HG03442 (cell line): Measurements from ENCODE around the gene PPP1R9B.

Source experiments
- ATAC-seq: cut with Tn5 transposase; IDR thresholded peaks from one replicate; pipeline ENCODE4 v1.9.1; 2021; ENCODE audit warnings: mild to moderate bottlenecking, moderate library complexity; ENCODE audit not compliant: unreplicated experiment

The PPP1R9B gene

GRCh38 chr17:50150354-50151040 is at the start of gene PPP1R9B:
TSS of gene PPP1R9B (minus strand) at chr17:50150677. CDS start at chr17:50150513, 164 bp downstream.
- no peak for ATAC-seq

DNA sequence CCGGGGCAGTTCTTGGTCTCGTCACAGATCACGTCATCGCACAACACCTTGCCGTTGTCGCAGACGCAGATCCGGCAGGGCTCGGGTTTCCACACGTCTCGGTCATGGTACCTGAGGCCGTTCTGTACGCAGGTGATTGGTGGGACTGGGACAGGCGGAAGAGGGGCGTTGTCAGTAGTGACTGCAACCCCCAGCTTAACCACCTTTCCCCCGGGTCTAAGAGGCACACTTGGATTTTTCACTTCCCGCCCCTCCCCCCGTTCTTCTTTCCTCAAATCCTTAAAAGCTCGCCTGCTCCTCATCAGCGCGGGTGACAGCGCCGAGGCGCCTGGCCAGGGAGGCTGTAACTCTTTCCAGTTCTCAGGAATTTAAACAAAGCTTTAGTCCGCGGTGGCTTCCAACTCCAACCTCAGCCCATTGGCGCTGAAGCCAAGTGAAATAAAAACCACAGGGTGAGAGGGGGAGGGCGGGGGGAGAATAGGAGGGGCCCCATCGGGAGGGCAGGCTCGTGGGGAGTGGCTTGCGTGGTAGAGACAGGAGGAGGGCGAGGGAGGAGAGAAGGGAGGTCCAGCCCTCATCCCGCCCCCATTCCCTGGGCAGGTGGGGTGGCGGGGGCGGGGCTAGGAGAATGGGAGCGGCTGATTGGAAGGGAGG is 49.5 kb upstream of the PPP1R9B start:
- peak; percentile 26 for ATAC-seq

- no peak for ATAC-seq
Measured at GRCh38 chr17:50199211-50199802, 48.8 kb upstream of the PPP1R9B start.

DNA sequence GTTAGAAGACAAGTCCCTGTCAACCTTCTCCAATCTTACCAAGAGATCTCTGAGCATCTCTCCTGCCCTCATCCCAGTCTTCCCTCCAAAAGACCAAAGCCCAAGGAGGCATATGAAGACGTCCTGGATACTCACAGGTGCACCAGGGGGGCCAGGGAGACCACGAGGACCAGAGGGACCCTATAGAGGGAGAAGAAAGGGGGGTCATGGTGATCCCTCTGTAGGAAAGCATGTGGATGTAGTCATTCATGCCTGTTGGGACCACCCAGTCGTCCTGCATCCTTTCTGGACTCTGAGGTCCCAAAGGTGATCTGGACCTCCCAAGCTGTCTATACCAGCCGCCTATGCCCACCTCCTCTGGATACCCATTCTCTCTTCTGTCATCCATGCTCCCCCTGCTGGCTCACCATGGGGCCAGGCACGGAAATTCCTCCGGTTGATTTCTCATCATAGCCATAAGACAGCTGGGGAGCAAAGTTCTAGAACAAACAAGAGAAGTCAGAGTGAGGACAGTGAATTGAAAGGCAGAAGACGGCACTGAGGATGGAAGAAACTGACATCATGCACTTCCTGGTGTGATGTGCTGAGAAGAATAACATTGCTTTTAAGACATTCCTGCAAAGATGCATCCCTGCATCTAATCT is 47.7 kb upstream of the PPP1R9B start:
- no peak for ATAC-seq

GRCh38 chr17:50196826-50197225 is 46.3 kb upstream of the PPP1R9B start:
- no peak for ATAC-seq

DNA sequence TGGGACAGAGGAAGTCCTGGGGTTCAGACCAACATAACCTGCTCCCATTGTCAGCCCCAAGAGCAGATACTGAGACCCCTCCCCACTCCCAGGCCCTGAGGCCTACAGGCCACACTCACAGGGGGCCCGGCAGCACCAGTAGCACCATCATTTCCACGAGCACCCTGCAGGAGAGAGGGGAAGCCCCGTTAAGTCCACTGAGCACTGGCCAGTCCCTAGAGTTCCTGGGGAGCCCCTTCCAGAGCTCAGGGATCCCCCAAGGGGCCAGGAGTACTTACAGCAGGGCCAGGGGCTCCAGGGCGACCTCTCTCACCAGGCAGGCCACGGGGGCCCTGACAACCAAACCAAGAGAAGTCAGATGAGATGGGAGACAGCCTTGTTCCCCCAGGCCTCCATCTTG is 45.6 kb upstream of the PPP1R9B start:
- no peak for ATAC-seq

DNA sequence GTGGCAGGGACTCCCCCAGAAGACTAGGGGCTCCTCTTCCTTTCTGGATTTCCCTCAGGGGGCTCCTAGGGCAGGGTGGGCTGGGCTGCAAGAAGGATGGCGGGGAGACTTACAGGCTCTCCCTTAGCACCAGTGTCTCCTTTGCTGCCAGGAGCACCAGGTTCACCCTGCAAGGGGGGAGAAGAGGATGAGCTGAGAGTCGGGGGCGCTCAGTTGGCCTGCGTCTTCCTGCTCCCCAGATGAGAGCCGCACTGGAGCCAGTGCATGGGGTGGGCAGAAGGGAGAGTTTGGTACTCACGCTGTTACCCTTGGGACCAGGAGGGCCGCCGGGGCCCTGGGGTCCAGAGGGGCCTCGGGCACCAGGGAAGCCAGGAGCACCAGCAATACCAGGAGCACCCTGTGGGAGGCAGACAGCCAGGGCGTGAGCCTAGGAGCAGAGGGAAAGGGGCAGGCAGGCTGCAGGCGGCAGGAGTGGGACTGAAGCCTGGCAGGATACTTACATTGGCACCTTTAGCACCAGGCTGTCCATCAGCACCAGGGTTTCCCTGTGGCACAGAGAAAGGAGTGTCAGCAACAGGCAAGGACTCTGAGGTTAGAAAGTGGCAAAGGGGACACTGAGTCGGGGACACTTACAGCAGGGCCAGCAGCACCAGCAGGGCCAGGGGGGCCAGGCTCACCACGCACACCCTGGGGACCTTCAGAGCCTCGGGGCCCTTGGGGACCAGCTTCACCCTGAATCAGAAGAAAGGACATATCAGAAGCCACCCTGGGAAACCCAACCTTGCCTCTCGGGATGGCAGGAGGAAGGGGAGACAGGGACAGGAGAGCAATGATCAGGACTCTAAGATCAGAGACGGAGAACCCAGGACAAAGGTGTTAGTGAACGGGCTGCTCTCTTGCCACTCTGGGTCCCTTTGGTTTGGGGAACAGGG is 44.7 kb upstream of the PPP1R9B start:
- no peak for ATAC-seq

DNA sequence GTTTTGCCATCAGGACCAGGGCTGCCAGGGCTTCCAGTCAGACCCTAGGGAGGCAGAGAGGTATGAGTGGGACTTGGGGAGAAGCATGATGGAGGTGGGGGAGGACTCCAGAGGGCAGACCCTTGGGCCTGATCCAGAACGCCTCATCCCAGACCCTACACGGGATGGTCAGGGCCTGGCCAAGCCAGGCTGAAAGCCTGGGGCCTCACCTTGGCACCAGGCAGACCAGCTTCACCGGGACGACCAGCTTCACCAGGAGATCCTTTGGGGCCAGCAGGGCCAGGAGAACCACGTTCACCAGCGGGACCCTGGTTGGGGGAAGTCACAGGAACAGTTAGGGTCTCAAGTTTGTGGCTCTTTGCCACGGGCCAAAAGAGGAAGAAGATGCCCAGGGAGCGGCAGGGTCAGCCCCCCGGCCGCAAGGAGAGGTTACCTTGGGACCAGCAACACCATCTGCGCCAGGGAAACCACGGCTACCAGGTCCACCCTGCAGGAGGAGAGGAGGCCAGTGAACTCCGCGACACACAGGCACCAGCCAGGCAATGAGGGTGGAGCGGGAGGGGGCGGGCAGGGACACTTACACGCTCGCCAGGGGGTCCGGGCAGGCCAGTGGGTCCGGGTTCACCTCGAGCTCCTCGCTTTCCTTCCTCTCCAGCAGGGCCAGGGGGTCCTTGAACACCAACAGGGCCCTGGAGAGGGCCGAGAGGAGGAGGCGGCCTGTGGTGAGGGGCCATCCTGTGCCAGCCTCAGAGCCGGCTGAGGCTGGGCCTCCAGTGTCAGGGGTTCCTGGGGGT is 43.9 kb upstream of the PPP1R9B start:
- no peak for ATAC-seq

DNA sequence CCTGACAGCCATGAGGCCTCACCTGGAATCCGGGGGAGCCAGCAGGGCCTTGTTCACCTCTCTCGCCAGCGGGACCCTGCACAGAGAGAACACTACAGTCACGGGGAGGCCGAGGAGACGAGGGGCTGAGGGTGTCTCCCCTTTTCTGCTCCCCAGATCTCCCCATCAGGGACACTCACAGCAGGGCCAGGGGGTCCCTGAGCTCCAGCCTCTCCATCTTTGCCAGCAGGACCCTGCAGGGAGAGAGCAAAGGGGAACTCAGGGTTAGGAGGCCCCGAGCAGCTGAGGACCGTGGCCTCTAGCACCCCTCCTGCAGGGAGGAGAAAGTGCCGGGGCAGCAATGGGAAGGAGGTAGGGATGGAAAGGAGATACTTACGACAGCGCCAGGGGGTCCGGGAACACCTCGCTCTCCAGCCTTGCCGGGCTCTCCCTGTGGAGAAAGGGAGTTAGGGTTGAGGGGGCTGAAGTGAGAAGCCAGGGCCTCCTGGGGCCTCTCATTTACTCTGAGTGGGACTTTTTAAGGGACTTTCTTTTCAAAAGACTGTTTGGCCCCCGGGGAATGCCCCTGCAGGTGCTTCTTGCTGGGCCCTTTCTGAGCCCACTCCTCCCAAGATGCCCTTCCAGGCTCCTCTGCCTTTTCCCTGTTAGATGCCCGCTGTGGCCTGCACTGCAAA is 42.3 kb upstream of the PPP1R9B start:
- no peak for ATAC-seq

DNA sequence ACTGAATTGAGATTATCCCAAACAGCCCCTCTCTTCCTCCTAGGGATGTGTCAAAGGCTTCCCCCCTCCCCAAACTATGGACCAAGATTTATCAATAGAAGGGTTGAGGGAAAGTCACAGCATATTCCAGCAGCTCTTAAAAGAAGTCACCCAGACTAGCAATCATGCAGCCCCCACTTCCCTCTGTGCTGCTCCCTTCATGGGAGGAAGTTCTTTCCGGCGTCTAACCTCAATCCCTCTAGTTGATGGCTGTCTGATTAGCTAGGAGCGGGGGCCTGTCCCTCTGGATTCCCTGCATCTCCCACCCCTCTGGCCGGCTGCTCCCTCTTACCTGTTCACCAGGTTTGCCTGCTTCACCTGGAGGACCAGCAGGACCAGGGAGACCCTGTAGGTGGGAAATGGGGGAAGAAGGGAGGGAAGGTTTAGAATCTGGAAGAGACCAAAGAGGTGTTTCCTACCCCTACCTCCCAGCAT is 41.7 kb upstream of the PPP1R9B start:
- ATAC-seq = no peak

- no peak for ATAC-seq
Measured at GRCh38 chr17:50191359-50192143, 41.1 kb upstream of the PPP1R9B start.

- ATAC-seq = no peak
Measured at GRCh38 chr17:50190603-50191358, 40.3 kb upstream of the PPP1R9B start.

DNA sequence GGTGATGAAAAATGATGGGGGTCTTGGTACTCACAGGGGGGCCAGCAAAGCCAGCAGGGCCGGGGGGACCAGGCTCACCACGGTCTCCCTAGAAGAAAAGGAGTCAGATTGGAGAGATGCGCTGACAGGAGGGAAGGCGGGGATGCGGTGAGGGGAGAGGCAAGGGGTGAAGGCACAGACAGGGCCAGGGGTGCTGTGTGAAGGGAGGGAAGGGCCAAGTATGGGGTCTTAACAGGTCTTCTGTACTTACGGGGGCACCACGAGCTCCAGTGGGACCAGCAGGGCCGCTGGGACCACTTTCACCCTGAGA is 39.8 kb upstream of the PPP1R9B start:
- ATAC-seq = no peak

DNA sequence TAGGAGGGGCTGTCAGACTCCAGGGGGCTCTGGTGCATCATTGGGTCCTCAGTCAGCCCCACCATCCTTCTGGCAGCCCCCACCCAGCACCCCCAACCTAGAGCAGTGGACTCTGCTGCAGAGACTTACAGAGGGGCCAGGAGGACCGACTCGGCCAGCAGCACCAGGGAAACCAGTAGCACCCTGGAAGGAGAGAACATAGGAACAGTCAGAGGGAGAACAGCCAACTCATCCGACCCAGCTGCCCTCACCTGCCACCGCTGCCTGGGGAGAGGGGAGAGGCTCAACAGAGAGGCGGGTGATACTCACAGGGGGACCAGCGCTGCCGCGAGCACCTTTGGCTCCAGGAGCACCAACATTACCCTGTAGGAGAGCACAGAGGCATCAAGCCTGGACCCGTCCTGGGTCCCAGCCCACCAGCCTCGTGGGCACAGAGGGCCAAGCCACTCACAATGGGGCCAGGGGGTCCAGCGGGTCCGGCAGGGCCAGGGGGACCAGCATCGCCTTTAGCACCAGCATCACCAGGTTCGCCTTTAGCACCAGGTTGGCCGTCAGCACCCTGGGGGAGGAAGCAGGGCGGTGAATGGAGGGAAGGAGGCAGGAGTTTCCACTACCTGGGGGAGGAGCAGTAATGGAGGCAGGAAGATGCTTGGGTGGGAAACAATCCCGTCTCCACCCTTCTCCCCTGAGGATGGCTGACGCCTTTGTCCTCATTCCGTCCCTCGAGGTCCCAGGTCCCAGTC is 39.2 kb upstream of the PPP1R9B start:
- ATAC-seq = no peak

DNA sequence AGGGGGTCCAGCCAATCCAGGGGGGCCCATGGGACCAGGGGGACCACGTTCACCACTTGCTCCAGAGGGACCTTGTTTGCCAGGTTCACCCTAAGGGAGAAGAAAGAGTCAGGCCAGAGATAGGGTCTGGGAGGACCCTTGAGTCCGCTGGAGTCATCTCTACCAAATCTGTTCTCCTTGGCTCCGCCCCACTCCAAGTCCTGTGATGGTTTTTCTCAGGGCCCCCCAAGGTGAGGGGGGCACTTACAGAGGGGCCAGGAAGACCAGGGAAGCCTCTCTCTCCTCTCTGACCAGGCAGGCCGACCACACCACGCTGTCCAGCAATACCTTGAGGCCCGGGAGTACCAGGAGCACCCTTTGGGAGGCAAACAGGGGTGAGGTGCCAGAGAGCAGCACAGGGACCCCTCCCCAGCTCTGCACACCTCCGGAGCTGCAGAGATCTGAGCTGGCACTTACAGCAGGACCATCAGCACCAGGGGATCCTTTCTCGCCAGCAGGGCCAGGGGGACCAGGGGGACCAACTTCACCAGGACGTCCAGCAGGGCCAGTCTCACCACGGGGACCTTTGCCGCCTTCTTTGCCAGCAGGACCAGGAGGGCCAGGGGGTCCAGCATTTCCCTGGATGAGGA is 38.6 kb upstream of the PPP1R9B start:
- ATAC-seq = no peak

GRCh38 chr17:50188531-50188920 is 38.0 kb upstream of the PPP1R9B start:
- ATAC-seq = no peak
